Epithelial cell of esophagus (primary cell): Measurements from ENCODE around the gene FLNB.

Experiments used
- DNase-seq: peaks from one replicate; pipeline ENCODE4 v3.0.0; 2010; ENCODE audit warnings: low read depth
- H3K4me3 ChIP-seq: 2 replicates; pipeline ENCODE4 v1.5.1; 2011; ENCODE audit warnings: mild to moderate bottlenecking, low read length, control low read depth
- CTCF ChIP-seq: IDR thresholded peaks from 2 replicates; pipeline ENCODE4 v1.5.1; 2011; ENCODE audit warnings: low read depth, mild to moderate bottlenecking, low read length, control low read depth, inconsistent platforms; ENCODE audit not compliant: insufficient read depth; ENCODE audit errors: missing control alignments

The FLNB gene

GRCh38 chr3:58025406-58025805 lies 17.2 kb downstream of the FLNB start:
- no peak overlapping the region for H3K4me3 ChIP-seq
- no peak for DNase-seq
- TF ChIP-seq CTCF = no peak

GRCh38 chr3:58025837-58026569 lies 17.8 kb downstream of the FLNB start:
- peak; percentile 68 for DNase-seq
- no peak for TF ChIP-seq CTCF
- H3K4me3 ChIP-seq = no peak overlapping the region

GRCh38 chr3:58026598-58026997 lies 18.4 kb downstream of the FLNB start:
- no peak for TF ChIP-seq CTCF
- peak; percentile 84 for DNase-seq
- no peak overlapping the region for H3K4me3 ChIP-seq

GRCh38 chr3:58027704-58028317 lies 19.6 kb downstream of the FLNB start:
- no peak for TF ChIP-seq CTCF
- no peak overlapping the region for H3K4me3 ChIP-seq
- no peak for DNase-seq

- H3K4me3 ChIP-seq = no peak overlapping the region
- no peak for DNase-seq
- no peak for TF ChIP-seq CTCF
Measured at GRCh38 chr3:58028902-58029301, 20.7 kb downstream of the FLNB start.

GRCh38 chr3:58029842-58030584 lies 21.8 kb downstream of the FLNB start:
- H3K4me3 ChIP-seq = no peak overlapping the region
- no peak for TF ChIP-seq CTCF
- DNase-seq = peak; percentile 80
